Esophagus muscularis mucosa (tissue), 4 donors: ENCODE measurements around the gene LTB4R2. TPM values are rescaled to one million over a fixed set of nuclear protein-coding genes. Genes with fewer than 3 reads are reported as not detected.
"Not testable (repeated sequence)": the region's sequence is repeated elsewhere in the genome, so short reads cannot be mapped to it uniquely, and the experiment has no call there.

Experiments
- DNase-seq: peaks from one replicate; pipeline ENCODE4 v3.0.0-alpha.2; 2017; ENCODE audit errors: extremely low spot score
- H3K27ac ChIP-seq, 4 donors: fragments of 200-600 bp; sonication (generic); replicated peaks in 1 of 4; 1 replicate in 3 of 4; 2 replicates in 1 of 4; pipeline ENCODE4 v1.5.1; 2016 to 2019; ENCODE audit warnings: mild to moderate bottlenecking in 1 of 4
- H3K27me3 ChIP-seq, 4 donors: fragments of 200-600 bp; sonication (generic); one replicate each; pipeline versions ENCODE4 v1.5.1 to v1.6.0; 2016 to 2019
- H3K36me3 ChIP-seq, 4 donors: fragments of 200-600 bp; sonication (generic); one replicate each; pipeline ENCODE4 v1.5.1; 2016 to 2019
- H3K4me1 ChIP-seq, 4 donors: fragments of 200-600 bp; sonication (generic); one replicate each; pipeline ENCODE4 v1.5.1; 2016 to 2019
- H3K4me3 ChIP-seq, 4 donors: fragments of 200-600 bp; sonication (generic); 1 replicate in 2 of 4; 2 replicates in 2 of 4; pipeline ENCODE4 v1.5.1; 2016 to 2019; ENCODE audit warnings: mild to moderate bottlenecking in 4 of 4, moderate library complexity in 1 of 4
- H3K9me3 ChIP-seq, 4 donors: fragments of 200-600 bp; sonication (generic); 1 replicate in 3 of 4; 2 replicates in 1 of 4; pipeline ENCODE4 v1.5.1; 2016 to 2019
- CTCF ChIP-seq, 3 experiments: fragments of 200-600 bp in 2 of 3; fragments of 450-650 bp in 1 of 3; sonication (generic) in 2 of 3; IDR thresholded peaks; one replicate each; pipeline ENCODE4 v1.5.1; 2017 to 2019; ENCODE audit warnings: antibody characterized with exemption in 3 of 3, mild to moderate bottlenecking in 2 of 3, moderate library complexity in 1 of 3
- EP300 ChIP-seq: sonication (generic); formaldehyde crosslinking; IDR thresholded peaks from one replicate; pipeline ENCODE4 v1.6.1; 2017; ENCODE audit warnings: antibody characterized with exemption
- POLR2A ChIP-seq: fragments of 450-650 bp; IDR thresholded peaks from one replicate; pipeline ENCODE4 v1.6.1; 2017; ENCODE audit warnings: antibody characterized with exemption, moderate library complexity, mild to moderate bottlenecking, low read depth
- POLR2AphosphoS5 ChIP-seq, 2 donors: sonication (generic); formaldehyde crosslinking; IDR thresholded peaks; one replicate each; pipeline ENCODE4 v1.6.1; 2017; ENCODE audit warnings: antibody characterized with exemption in 2 of 2
- WGBS: methylation state at CpG from one replicate; pipeline ENCODE4 v1.1.5; 2018; 5-methylcytosine and 5-hydroxymethylcytosine counted together
- intact Hi-C: fragments of 100-400 bp; cut with DNase I; formaldehyde crosslinking; loops from one replicate; pipeline ENCODE4 v1.15.1; 2023
- total RNA-seq, 4 donors: library from RNA; depleted of rRNA; stranded (reverse); fragments of >200 nt; gene quantifications; one replicate each; pipeline versions ENCODE4 v1.1.0 to v1.2.1, GENCODE V29; 2016

LTB4R2 gene
- total RNA-seq, 4 donors from 2014 or later: 1.7 to 3.7 (median 2.4) TPM

GRCh38 chr14:24348186-24348585, 38.2 kb downstream of the LTB4R2 start:
- DNase-seq: no peak

GRCh38 chr14:24349742-24350141, 39.8 kb downstream of the LTB4R2 start:
- Histone ChIP-seq H3K36me3 (no peaks in the 10 kb centered on the region), H3K4me1 (peaks cover 0 to 23% (median 21%) of the 10 kb centered on the region in 4 donors), H3K4me3 (no peak overlapping the region), H3K27ac (no peak overlapping the region), H3K9me3 (no peaks in the 10 kb centered on the region), H3K27me3 (peaks cover 0 to 6% (median 0%) of the 10 kb centered on the region in 4 donors)
- WGBS: 75% methylated on average over 5 of the region's 5 CpGs
- no peak for DNase-seq
- intact Hi-C loops: no loop called here
- TF ChIP-seq POLR2AphosphoS5 (IDR thresholded peaks at IDR 0.05): no peak
- no peak for TF ChIP-seq EP300
- TF ChIP-seq CTCF (IDR thresholded peaks at IDR 0.05): no peak
- no peak for TF ChIP-seq POLR2A

More at GRCh38 chr14:24348186-24348585, 38.2 kb downstream of the LTB4R2 start:
- WGBS: 96% methylated on average over 2 of the region's 2 CpGs
- intact Hi-C loops: no loop called here
- peaks cover 0 to 11% (median 11%) of the 10 kb centered on the region in 4 donors for H3K4me1 ChIP-seq
- H3K4me3 ChIP-seq: no peak overlapping the region
- no peaks in the 10 kb centered on the region for H3K36me3 ChIP-seq
- H3K27ac ChIP-seq: no peak overlapping the region
- no peaks in the 10 kb centered on the region for H3K9me3 ChIP-seq
- TF ChIP-seq POLR2AphosphoS5 (IDR thresholded peaks at IDR 0.05): no peak
- peaks cover 0 to 6% (median 0%) of the 10 kb centered on the region in 4 donors for H3K27me3 ChIP-seq

GRCh38 chr14:24351517-24351916, 41.6 kb downstream of the LTB4R2 start:
- Histone ChIP-seq H3K9me3 (no peaks in the 10 kb centered on the region), H3K4me3 (no peak overlapping the region), H3K4me1 (peaks cover 0 to 24% (median 21%) of the 10 kb centered on the region in 4 donors), H3K36me3 (no peaks in the 10 kb centered on the region), H3K27me3 (no peaks in the 10 kb centered on the region), H3K27ac (no peak overlapping the region)
- DNase-seq: no peak
- intact Hi-C loops: no loop called here
- WGBS: 20% methylated on average over 4 of the region's 4 CpGs
- TF ChIP-seq POLR2A (no peak), CTCF (IDR thresholded peaks at IDR 0.05) (no peak), EP300 (no peak), POLR2AphosphoS5 (IDR thresholded peaks at IDR 0.05) (no peak)

- intact Hi-C loops: no loop called here
- no peak for DNase-seq
- Histone ChIP-seq H3K36me3 (no peaks in the 10 kb centered on the region), H3K27ac (peak overlapping the region; percentile 5 to 65 (median 26)), H3K4me1 (peaks cover 0 to 24% (median 21%) of the 10 kb centered on the region in 4 donors), H3K27me3 (no peaks in the 10 kb centered on the region), H3K9me3 (no peaks in the 10 kb centered on the region), H3K4me3 (no peak overlapping the region)
- TF ChIP-seq POLR2AphosphoS5 (IDR thresholded peaks at IDR 0.05): no peak
- no peak for TF ChIP-seq POLR2A
- no peak for TF ChIP-seq EP300
- TF ChIP-seq CTCF (IDR thresholded peaks at IDR 0.05): no peak
- WGBS: 79% methylated on average over 5 of the region's 5 CpGs
These were observed 43.9 kb downstream of the LTB4R2 start for GRCh38 chr14:24353559-24354481.

GRCh38 chr14:24354482-24354825, 44.5 kb downstream of the LTB4R2 start:
- H3K4me3 ChIP-seq, H3K27me3 ChIP-seq, H3K36me3 ChIP-seq, intact Hi-C loops, DNase-seq, H3K9me3 ChIP-seq: not testable (repeated sequence)
- 71% methylated on average over 3 of the region's 3 CpGs for WGBS
- H3K4me1 ChIP-seq: peaks cover 0 to 24% (median 21%) of the 10 kb centered on the region in 4 donors
- peak overlapping the region in 3 of 4 donors; percentile 5 to 65 (median 26) for H3K27ac ChIP-seq
